Measurements from ENCODE around the gene SELENOW. TPM values are rescaled to one million over a fixed set of nuclear protein-coding genes. Genes with fewer than 3 reads are reported as not detected.
"Not testable (repeated sequence)": the region's sequence is repeated elsewhere in the genome, so short reads cannot be mapped to it uniquely, and the experiment has no call there.

Gene SELENOW
- total and polyA plus RNA-seq, 4 donors: 329 to 692 (median 640) TPM

GRCh38 chr19:47742634-47743033 is 35.9 kb upstream of the SELENOW start:
- no peak for DNase-seq (ENCODE audit: low read depth in 4 of 6, low spot score in 6 of 6)
- 31% methylated on average over 4 of the region's 13 CpGs for WGBS (ENCODE audit: insufficient coverage)
- H3K4me3 ChIP-seq (ENCODE audit: low read depth, low read length): peak overlapping the region; percentile 52

GRCh38 chr19:47745010-47745901 is 33.2 kb upstream of the SELENOW start, which contains the start of gene NOP53:
NOP53 (plus strand) TSS chr19:47745546; CDS start chr19:47745560, 14 bp downstream.
- Histone ChIP-seq H3K9me3 (ENCODE audit: control insufficient read depth, insufficient read depth, low read length) (no peaks in the 10 kb centered on the region), H3K4me3 (ENCODE audit: low read depth, low read length) (peak within 1 kb of the TSS; percentile 85), H3K4me1 (ENCODE audit: control insufficient read depth, insufficient read depth, low read length) (peaks cover 35% of the 10 kb centered on the region), H3K27ac (ENCODE audit: low read depth, low read length) (peak within 1 kb of the TSS; percentile 97), H3K27me3 (ENCODE audit: control insufficient read depth, insufficient read depth, low read length) (no peaks in the 10 kb centered on the region), H3K36me3 (ENCODE audit: control insufficient read depth, insufficient read depth, low read length) (peaks cover 38% of the 10 kb centered on the region)
- DNase-seq (ENCODE audit: low read depth in 4 of 6, low spot score in 6 of 6): peak; percentile 94 to 99 (median 96)
- WGBS (ENCODE audit: insufficient coverage): 0% methylated on average over 29 of the region's 53 CpGs

More at GRCh38 chr19:47742634-47743033, 35.9 kb upstream of the SELENOW start:
- Histone ChIP-seq H3K27me3 (ENCODE audit: control insufficient read depth, insufficient read depth, low read length) (no peaks in the 10 kb centered on the region), H3K36me3 (ENCODE audit: control insufficient read depth, insufficient read depth, low read length) (peaks cover 15% of the 10 kb centered on the region), H3K9me3 (ENCODE audit: control insufficient read depth, insufficient read depth, low read length) (no peaks in the 10 kb centered on the region), H3K27ac (ENCODE audit: low read depth, low read length) (peak overlapping the region; percentile 91), H3K4me1 (ENCODE audit: control insufficient read depth, insufficient read depth, low read length) (peaks cover 35% of the 10 kb centered on the region)

DNA sequence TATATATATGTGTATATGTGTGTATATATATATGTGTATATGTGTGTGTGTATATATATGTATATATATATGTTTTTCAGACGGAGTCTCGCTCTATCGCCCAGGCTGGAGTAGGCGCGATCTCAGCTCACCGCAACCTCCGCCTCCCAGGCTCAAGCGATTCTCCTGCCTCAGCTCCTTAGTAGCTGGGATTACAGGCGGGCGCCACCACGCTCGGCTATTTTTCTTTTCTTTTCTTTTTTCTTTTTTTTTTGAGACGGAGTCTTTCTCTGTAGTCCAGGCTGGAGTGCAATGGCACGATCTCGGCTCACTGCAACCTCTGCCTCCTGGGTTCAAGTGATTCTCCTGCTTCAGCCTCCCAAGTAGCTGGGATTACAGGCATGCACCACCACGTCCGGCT is 32.4 kb upstream of the SELENOW start:
- not testable (repeated sequence) for H3K9me3 ChIP-seq (ENCODE audit: control insufficient read depth, insufficient read depth, low read length); H3K27me3 ChIP-seq (ENCODE audit: control insufficient read depth, insufficient read depth, low read length); DNase-seq (ENCODE audit: low read depth in 4 of 6, low spot score in 6 of 6); H3K27ac ChIP-seq (ENCODE audit: low read depth, low read length)
- Histone ChIP-seq H3K4me3 (ENCODE audit: low read depth, low read length) (peak overlapping the region; percentile 85), H3K36me3 (ENCODE audit: control insufficient read depth, insufficient read depth, low read length) (peaks cover 43% of the 10 kb centered on the region), H3K4me1 (ENCODE audit: control insufficient read depth, insufficient read depth, low read length) (peaks cover 35% of the 10 kb centered on the region)
- 88% methylated on average over 9 of the region's 17 CpGs for WGBS (ENCODE audit: insufficient coverage)

- H3K27ac ChIP-seq (ENCODE audit: low read depth, low read length): no peak overlapping the region
- WGBS (ENCODE audit: insufficient coverage): 92% methylated on average over 3 of the region's 3 CpGs
- H3K4me3 ChIP-seq (ENCODE audit: low read depth, low read length): no peak overlapping the region
- no peaks in the 10 kb centered on the region for H3K27me3 ChIP-seq (ENCODE audit: control insufficient read depth, insufficient read depth, low read length)
- peaks cover 70% of the 10 kb centered on the region for H3K36me3 ChIP-seq (ENCODE audit: control insufficient read depth, insufficient read depth, low read length)
- H3K9me3 ChIP-seq (ENCODE audit: control insufficient read depth, insufficient read depth, low read length): no peaks in the 10 kb centered on the region
- DNase-seq (ENCODE audit: low read depth in 4 of 6, low spot score in 6 of 6): no peak
- H3K4me1 ChIP-seq (ENCODE audit: control insufficient read depth, insufficient read depth, low read length): peaks cover 17% of the 10 kb centered on the region
These were observed 29.2 kb upstream of the SELENOW start for GRCh38 chr19:47749326-47749725.

- no peak for DNase-seq (ENCODE audit: low read depth in 4 of 6, low spot score in 6 of 6)
- 95% methylated on average over 18 of the region's 18 CpGs for WGBS (ENCODE audit: insufficient coverage)
- peaks cover 10% of the 10 kb centered on the region for H3K4me1 ChIP-seq (ENCODE audit: control insufficient read depth, insufficient read depth, low read length)
- H3K27ac ChIP-seq (ENCODE audit: low read depth, low read length): no peak overlapping the region
- H3K36me3 ChIP-seq (ENCODE audit: control insufficient read depth, insufficient read depth, low read length): peaks cover 85% of the 10 kb centered on the region
- H3K4me3 ChIP-seq (ENCODE audit: low read depth, low read length): no peak overlapping the region
- H3K9me3 ChIP-seq (ENCODE audit: control insufficient read depth, insufficient read depth, low read length): no peaks in the 10 kb centered on the region
- H3K27me3 ChIP-seq (ENCODE audit: control insufficient read depth, insufficient read depth, low read length): no peaks in the 10 kb centered on the region
These were observed 27.8 kb upstream of the SELENOW start for GRCh38 chr19:47750752-47751151.

GRCh38 chr19:47752440-47753211 is 25.9 kb upstream of the SELENOW start:
- WGBS (ENCODE audit: insufficient coverage): 93% methylated on average over 25 of the region's 27 CpGs
- Histone ChIP-seq H3K4me1 (ENCODE audit: control insufficient read depth, insufficient read depth, low read length) (no peaks in the 10 kb centered on the region), H3K27me3 (ENCODE audit: control insufficient read depth, insufficient read depth, low read length) (no peaks in the 10 kb centered on the region), H3K4me3 (ENCODE audit: low read depth, low read length) (no peak overlapping the region), H3K36me3 (ENCODE audit: control insufficient read depth, insufficient read depth, low read length) (peaks cover 96% of the 10 kb centered on the region), H3K9me3 (ENCODE audit: control insufficient read depth, insufficient read depth, low read length) (no peaks in the 10 kb centered on the region), H3K27ac (ENCODE audit: low read depth, low read length) (no peak overlapping the region)
- no peak for DNase-seq (ENCODE audit: low read depth in 4 of 6, low spot score in 6 of 6)

DNA sequence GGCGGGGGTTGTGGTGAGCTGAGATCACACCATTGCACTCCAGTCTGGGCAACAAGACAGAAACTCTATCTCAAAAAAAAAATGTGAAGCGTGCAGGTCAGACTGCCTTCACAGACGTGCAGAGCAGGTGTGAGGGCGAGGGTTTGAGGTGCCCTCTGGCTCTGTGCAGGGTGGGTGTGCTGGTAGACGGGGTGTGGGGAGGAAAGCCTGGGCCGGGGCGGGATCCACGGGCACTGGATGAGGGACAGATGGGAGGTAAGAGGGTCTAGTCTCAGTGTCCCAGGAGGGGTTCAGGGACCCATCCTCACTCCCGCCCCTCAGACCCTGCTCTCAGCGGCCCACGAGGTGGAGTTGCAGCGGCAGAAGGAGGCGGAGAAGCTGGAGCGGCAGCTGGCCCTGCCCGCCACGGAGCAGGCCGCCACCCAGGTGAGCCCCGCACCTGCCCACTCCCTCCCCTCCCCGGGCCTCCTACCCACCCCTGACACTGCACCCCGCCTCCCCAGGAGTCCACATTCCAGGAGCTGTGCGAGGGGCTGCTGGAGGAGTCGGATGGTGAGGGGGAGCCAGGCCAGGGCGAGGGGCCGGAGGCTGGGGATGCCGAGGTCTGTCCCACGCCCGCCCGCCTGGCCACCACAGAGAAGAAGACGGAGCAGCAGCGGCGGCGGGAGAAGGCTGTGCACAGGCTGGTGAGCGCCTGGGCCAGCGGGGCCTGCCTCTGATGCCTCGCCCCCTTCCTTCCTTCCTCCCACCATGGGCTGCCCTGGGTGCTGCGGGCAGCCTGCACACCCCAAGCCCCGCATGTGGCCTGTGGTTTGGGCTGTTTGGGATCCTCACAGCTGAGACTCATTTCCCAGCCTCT is 24.1 kb upstream of the SELENOW start:
- Histone ChIP-seq H3K9me3 (ENCODE audit: control insufficient read depth, insufficient read depth, low read length) (no peaks in the 10 kb centered on the region), H3K27ac (ENCODE audit: low read depth, low read length) (no peak overlapping the region)
- WGBS (ENCODE audit: insufficient coverage): 93% methylated on average over 23 of the region's 37 CpGs

GRCh38 chr19:47755065-47755761 is 23.3 kb upstream of the SELENOW start:
- Histone ChIP-seq H3K27me3 (ENCODE audit: control insufficient read depth, insufficient read depth, low read length) (no peaks in the 10 kb centered on the region), H3K36me3 (ENCODE audit: control insufficient read depth, insufficient read depth, low read length) (peaks cover 90% of the 10 kb centered on the region), H3K27ac (ENCODE audit: low read depth, low read length) (no peak overlapping the region), H3K4me3 (ENCODE audit: low read depth, low read length) (no peak overlapping the region), H3K4me1 (ENCODE audit: control insufficient read depth, insufficient read depth, low read length) (no peaks in the 10 kb centered on the region), H3K9me3 (ENCODE audit: control insufficient read depth, insufficient read depth, low read length) (no peaks in the 10 kb centered on the region)
- no peak for DNase-seq (ENCODE audit: low read depth in 4 of 6, low spot score in 6 of 6)
- WGBS (ENCODE audit: insufficient coverage): 97% methylated on average over 34 of the region's 36 CpGs

More for the DNA sequence above, 24.1 kb upstream of the SELENOW start:
- no peak for DNase-seq (ENCODE audit: low read depth in 4 of 6, low spot score in 6 of 6)
- Histone ChIP-seq H3K4me1 (ENCODE audit: control insufficient read depth, insufficient read depth, low read length) (no peaks in the 10 kb centered on the region), H3K27me3 (ENCODE audit: control insufficient read depth, insufficient read depth, low read length) (no peaks in the 10 kb centered on the region), H3K4me3 (ENCODE audit: low read depth, low read length) (no peak overlapping the region), H3K36me3 (ENCODE audit: control insufficient read depth, insufficient read depth, low read length) (peaks cover 93% of the 10 kb centered on the region)

All from spinal cord (tissue), 10 donors.